ENCODE data around the gene ARHGEF28. TPM values are rescaled to one million over a fixed set of nuclear protein-coding genes. Genes with fewer than 3 reads are reported as not detected.

ARHGEF28 gene
- total RNA-seq, 1 experiment from 2014 or later, result 0.57 TPM

GRCh38 chr5:73853091-73853490 is 227.1 kb downstream of the ARHGEF28 start:
- Mint-ChIP-seq H3K9me3 (no peaks in the 10 kb centered on the region), H3K36me3 (ENCODE audit: insufficient read depth in 1 of 3, low read depth in 3 of 3) (no peaks in the 10 kb centered on the region), H3K27me3 (ENCODE audit: low read depth) (no peaks in the 10 kb centered on the region), H3K4me3 (no peak overlapping the region), H3K4me1 (peaks cover 23 to 27% of the 10 kb centered on the region in 2 experiments), H3K27ac (no peak overlapping the region; a peak in 1 of 7 replicates)
- no peak overlapping the region for H4K8ac ChIP-seq (replicated peaks; ENCODE audit: insufficient read length, low read depth, low read length)
- H3K4ac ChIP-seq (ENCODE audit: low read depth, low read length), result no peak overlapping the region
- H3K9ac ChIP-seq (ENCODE audit: extremely low read depth, insufficient read length, low read length), result no peak overlapping the region
- 100% methylated on average over 3 of the region's 4 CpGs for WGBS (ENCODE audit: extremely low coverage, insufficient read length, low lambda C conversion rate)
- no peaks in the 10 kb centered on the region for H3K9me3 ChIP-seq (ENCODE audit: control insufficient read depth, low read depth, low read length)
- no peak overlapping the region for H3K23ac ChIP-seq (ENCODE audit: insufficient read length, low read depth, low read length)
- H4K5ac ChIP-seq (ENCODE audit: insufficient read length, low read depth, low read length), result no peak overlapping the region
- TF ChIP-seq CTCF (conservative IDR thresholded peaks at IDR 0.05), result no peak
- no peaks in the 10 kb centered on the region for H3K79me2 ChIP-seq (ENCODE audit: insufficient read depth, low read length)
- H3K18ac ChIP-seq (ENCODE audit: insufficient read length, low read depth, low read length), result no peak overlapping the region
- H2BK12ac ChIP-seq (ENCODE audit: insufficient read length, low read depth, low read length), result no peak overlapping the region
- DNase-seq, result no peak
- no peak overlapping the region for H3K27ac ChIP-seq (ENCODE audit: insufficient read length, low read depth, low read length)
- H2AK5ac ChIP-seq (ENCODE audit: insufficient read length, low read length), result no peak overlapping the region
- H3K27me3 ChIP-seq (ENCODE audit: insufficient read depth, low read length), result no peaks in the 10 kb centered on the region
- H3K79me1 ChIP-seq (ENCODE audit: insufficient read depth, low read depth, low read length, poor library complexity, severe bottlenecking), result no peaks in the 10 kb centered on the region
- H3K23me2 ChIP-seq (ENCODE audit: insufficient read length, low read depth, low read length, poor library complexity, severe bottlenecking), result no peaks in the 10 kb centered on the region
- H3K56ac ChIP-seq (ENCODE audit: insufficient read length, low read depth, low read length), result no peak overlapping the region
- H2BK120ac ChIP-seq (ENCODE audit: low read depth, low read length, poor library complexity, severe bottlenecking), result no peak overlapping the region
- no peak overlapping the region for H4K91ac ChIP-seq (ENCODE audit: insufficient read length, low read depth, low read length)
- H3K4me1 ChIP-seq (ENCODE audit: insufficient read depth, low read length), result no peaks in the 10 kb centered on the region; the same call in 1 of the 2 replicates
- no peak overlapping the region for H2AFZ ChIP-seq (ENCODE audit: low read length)
- H2BK15ac ChIP-seq (ENCODE audit: low read depth, low read length), result no peak overlapping the region
- H3K4me2 ChIP-seq (ENCODE audit: insufficient read depth, insufficient read length, low read length), result no peak overlapping the region
- H2BK5ac ChIP-seq (ENCODE audit: insufficient read length, low read length), result no peak overlapping the region
- no peak overlapping the region for H2BK20ac ChIP-seq (ENCODE audit: low read depth, low read length, poor library complexity, severe bottlenecking)
- H3K14ac ChIP-seq (ENCODE audit: insufficient read depth, low read length), result no peak overlapping the region
- no peak overlapping the region for H3T11ph ChIP-seq (ENCODE audit: low read length)
- no peaks in the 10 kb centered on the region for H4K20me1 ChIP-seq (ENCODE audit: control insufficient read depth, insufficient read depth, insufficient read length)
